ENCODE data around the gene MAPT. TPM values are rescaled to one million over a fixed set of nuclear protein-coding genes. Genes with fewer than 3 reads are reported as not detected.

MAPT gene
- total RNA-seq, 1 donor from 2014 or later, result 3.5 TPM

DNA sequence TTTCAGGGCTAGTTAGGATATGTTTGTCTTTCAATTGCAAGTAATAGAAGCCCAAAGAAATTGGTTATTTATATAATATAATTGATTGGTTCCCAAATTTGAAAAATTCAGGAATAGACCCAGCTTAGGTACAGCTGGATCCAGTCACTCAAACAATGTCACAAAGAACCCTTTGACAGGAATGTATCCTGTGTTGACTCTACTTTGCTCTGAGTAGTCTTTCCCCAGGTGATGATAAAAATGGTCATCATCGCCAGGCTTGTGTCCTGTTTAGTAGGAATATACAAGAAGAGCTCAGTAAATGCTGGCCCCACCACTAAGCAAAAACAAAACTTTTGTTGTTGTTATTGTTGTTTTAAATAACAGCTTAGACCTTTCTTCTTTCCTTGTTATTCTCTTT, 35.0 kb downstream of the MAPT start:
- TF ChIP-seq, protein P1, sequence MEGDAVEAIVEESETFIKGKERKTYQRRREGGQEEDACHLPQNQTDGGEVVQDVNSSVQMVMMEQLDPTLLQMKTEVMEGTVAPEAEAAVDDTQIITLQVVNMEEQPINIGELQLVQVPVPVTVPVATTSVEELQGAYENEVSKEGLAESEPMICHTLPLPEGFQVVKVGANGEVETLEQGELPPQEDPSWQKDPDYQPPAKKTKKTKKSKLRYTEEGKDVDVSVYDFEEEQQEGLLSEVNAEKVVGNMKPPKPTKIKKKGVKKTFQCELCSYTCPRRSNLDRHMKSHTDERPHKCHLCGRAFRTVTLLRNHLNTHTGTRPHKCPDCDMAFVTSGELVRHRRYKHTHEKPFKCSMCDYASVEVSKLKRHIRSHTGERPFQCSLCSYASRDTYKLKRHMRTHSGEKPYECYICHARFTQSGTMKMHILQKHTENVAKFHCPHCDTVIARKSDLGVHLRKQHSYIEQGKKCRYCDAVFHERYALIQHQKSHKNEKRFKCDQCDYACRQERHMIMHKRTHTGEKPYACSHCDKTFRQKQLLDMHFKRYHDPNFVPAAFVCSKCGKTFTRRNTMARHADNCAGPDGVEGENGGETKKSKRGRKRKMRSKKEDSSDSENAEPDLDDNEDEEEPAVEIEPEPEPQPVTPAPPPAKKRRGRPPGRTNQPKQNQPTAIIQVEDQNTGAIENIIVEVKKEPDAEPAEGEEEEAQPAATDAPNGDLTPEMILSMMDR (conservative IDR thresholded peaks at IDR 0.05), result no peak
- Mint-ChIP-seq H3K4me1 (ENCODE audit: unreplicated experiment) (no peaks in the 10 kb centered on the region), H3K9me3 (no peaks in the 10 kb centered on the region), H3K36me3 (no peaks in the 10 kb centered on the region), H3K27me3 (peaks cover 2% of the 10 kb centered on the region), H3K27ac (no peak overlapping the region), H3K4me3 (no peak overlapping the region)
- no peak for DNase-seq (ENCODE audit: extremely low spot score, unreplicated experiment)

DNA sequence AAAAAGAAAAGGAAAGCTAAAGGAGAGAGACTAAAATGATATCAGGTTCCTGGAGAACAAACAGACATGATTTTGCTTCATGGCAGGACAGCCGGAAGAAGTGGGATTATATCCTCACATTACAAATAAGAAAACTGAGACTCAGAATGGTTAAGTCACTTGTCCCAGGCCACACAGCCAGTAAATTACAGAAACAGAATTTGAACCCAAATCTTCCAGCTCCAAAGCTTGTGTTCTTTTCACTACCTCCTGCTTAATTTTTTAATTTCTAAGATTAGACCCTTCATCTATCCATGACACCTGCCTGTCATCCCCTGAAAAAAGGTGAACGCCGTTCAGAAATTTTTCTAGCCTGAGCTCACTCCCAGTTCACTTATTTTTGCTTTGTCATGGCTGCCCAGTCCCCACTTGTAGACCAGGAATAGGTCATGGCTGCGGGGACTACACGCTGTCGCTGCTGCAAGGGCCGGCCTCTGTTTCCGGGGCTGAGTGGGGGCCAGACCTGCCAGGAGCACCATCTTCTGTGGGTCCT, 36.1 kb downstream of the MAPT start:
- Mint-ChIP-seq H3K27me3 (peaks cover under 1% of the 10 kb centered on the region), H3K4me3 (no peak overlapping the region), H3K9me3 (no peaks in the 10 kb centered on the region), H3K27ac (no peak overlapping the region), H3K36me3 (no peaks in the 10 kb centered on the region), H3K4me1 (ENCODE audit: unreplicated experiment) (no peaks in the 10 kb centered on the region)
- DNase-seq (ENCODE audit: extremely low spot score, unreplicated experiment), result no peak
- TF ChIP-seq, protein P1 (conservative IDR thresholded peaks at IDR 0.05), result no peak

- H3K4me3 Mint-ChIP-seq, result no peak overlapping the region
- DNase-seq (ENCODE audit: extremely low spot score, unreplicated experiment), result no peak
- H3K36me3 Mint-ChIP-seq, result no peaks in the 10 kb centered on the region
- TF ChIP-seq, protein P1 (conservative IDR thresholded peaks at IDR 0.05), result no peak
- H3K9me3 Mint-ChIP-seq, result no peaks in the 10 kb centered on the region
- no peaks in the 10 kb centered on the region for H3K4me1 Mint-ChIP-seq (ENCODE audit: unreplicated experiment)
- no peak overlapping the region for H3K27ac Mint-ChIP-seq
- peaks cover 10% of the 10 kb centered on the region for H3K27me3 Mint-ChIP-seq
These were observed 37.3 kb downstream of the MAPT start for GRCh38 chr17:45931677-45932076.

DNA sequence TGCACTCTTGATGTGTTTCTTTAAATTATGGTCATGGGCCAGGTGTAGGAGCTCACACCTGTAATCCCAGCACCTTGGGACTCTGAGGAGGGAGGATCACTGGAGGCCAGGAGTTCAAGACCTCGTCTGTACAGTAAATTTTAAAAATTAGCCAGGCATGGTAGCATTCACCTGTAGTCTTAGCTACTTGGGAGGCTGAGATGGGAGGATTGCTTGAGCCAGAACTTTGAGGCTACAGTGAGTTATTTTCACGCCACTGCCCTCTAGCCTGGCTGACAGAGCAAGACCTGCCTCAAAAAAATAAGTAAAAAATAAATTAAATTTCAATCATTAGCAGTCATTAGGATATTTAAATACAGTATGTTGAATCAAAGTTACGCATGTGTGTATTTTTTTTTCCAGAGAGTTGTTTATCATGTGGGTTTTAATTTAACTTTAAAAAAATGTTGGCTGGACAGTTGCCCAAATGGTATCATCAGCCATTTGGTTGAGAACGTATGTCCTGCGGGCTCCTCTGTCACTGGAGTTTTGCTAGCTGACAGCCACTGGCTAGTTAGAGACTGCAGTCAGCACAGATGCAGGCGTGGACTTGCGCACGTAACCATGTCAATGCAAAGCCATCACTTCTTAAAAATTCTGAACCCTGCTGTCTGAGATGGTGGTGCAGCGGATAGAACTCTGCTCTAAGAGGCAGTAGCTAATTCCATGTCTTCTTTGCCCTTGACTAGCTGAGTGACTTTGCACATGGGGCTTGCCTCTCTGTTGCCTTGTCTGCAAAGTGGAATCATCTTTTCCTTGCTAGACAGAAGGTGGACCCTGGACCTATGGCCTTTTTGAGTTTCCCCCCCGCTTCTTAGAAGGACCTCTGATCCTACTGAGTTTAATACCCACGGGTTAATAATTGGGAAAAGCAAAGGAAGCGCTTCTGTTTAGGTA, 40.0 kb downstream of the MAPT start:
- H3K9me3 Mint-ChIP-seq, result no peaks in the 10 kb centered on the region
- DNase-seq (ENCODE audit: extremely low spot score, unreplicated experiment), result no peak
- peaks cover 20% of the 10 kb centered on the region for H3K27me3 Mint-ChIP-seq
- TF ChIP-seq, protein P1 (conservative IDR thresholded peaks at IDR 0.05), result no peak
- no peak overlapping the region for H3K27ac Mint-ChIP-seq
- no peaks in the 10 kb centered on the region for H3K36me3 Mint-ChIP-seq
- no peaks in the 10 kb centered on the region for H3K4me1 Mint-ChIP-seq (ENCODE audit: unreplicated experiment)
- H3K4me3 Mint-ChIP-seq, result no peak overlapping the region

GRCh38 chr17:45935197-45935709, 40.9 kb downstream of the MAPT start:
- TF ChIP-seq, protein P1 (conservative IDR thresholded peaks at IDR 0.05), result no peak
- peaks cover 28% of the 10 kb centered on the region for H3K27me3 Mint-ChIP-seq
- no peak overlapping the region for H3K27ac Mint-ChIP-seq

More at GRCh38 chr17:45935197-45935709, 40.9 kb downstream of the MAPT start:
- no peak overlapping the region for H3K4me3 Mint-ChIP-seq
- no peaks in the 10 kb centered on the region for H3K4me1 Mint-ChIP-seq (ENCODE audit: unreplicated experiment)
- DNase-seq (ENCODE audit: extremely low spot score, unreplicated experiment), result no peak
- H3K9me3 Mint-ChIP-seq, result no peaks in the 10 kb centered on the region
- H3K36me3 Mint-ChIP-seq, result no peaks in the 10 kb centered on the region
